Measurements from ENCODE around the gene MAP2. TPM values are rescaled to one million over a fixed set of nuclear protein-coding genes. Genes with fewer than 3 reads are reported as not detected.

MAP2 gene
- total RNA-seq, 4 donors from 2014 or later: 2.0 to 6.4 (median 2.7) TPM

GRCh38 chr2:209763106-209763505, 339.3 kb downstream of the MAP2 start:
- H3K4me3 ChIP-seq: no peak overlapping the region
- TF ChIP-seq EP300 (IDR thresholded peaks at IDR 0.05; ENCODE audit: low read depth) (no peak), POLR2AphosphoS5 (IDR thresholded peaks at IDR 0.05) (no peak), CTCF (IDR thresholded peaks at IDR 0.05) (no peak), POLR2A (IDR thresholded peaks at IDR 0.05) (no peak)
- no peaks in the 10 kb centered on the region for H3K4me1 ChIP-seq
- H3K36me3 ChIP-seq: no peaks in the 10 kb centered on the region
- peaks cover under 1% of the 10 kb centered on the region for H3K27me3 ChIP-seq
- in situ Hi-C loops (cut with MboI; ENCODE audit: low pct_ligation_motif_present in 1 of 4, low pct_unique_long_range_greater_than_20kb in 1 of 4, low sequenced_read_pairs in 3 of 4): no loop called here
- no peaks in the 10 kb centered on the region for H3K9me3 ChIP-seq
- H3K27ac ChIP-seq: no peak overlapping the region
- 59 to 64% methylated on average over 2 to 3 of the region's 3 CpGs for WGBS, 2 donors (ENCODE audit: low coverage in 1 of 2)
- intact Hi-C loops (cut with DNase I; ENCODE audit: low total_unique reads): no loop called here
- no peak for DNase-seq

DNA sequence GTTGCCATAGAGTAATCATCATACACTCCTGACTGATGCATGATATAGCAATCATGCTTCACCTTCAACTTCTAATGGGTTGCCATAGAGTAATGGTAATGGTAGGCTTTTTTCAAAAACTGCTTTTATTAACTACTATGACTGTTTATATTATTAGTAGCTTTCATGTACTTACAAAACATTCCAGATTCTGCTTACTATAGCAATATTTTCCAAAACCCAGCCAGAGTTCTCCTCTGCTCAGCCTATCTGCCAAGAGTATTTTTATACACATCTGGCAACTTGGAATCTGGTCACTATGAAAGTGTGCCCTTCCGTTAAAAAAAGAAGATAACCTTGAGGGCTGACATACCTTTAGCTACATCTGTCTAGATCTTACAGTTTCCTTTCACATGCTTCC, 342.8 kb downstream of the MAP2 start:
- in situ Hi-C loops (cut with MboI; ENCODE audit: low pct_ligation_motif_present in 1 of 4, low pct_unique_long_range_greater_than_20kb in 1 of 4, low sequenced_read_pairs in 3 of 4): no loop called here
- intact Hi-C loops (cut with DNase I; ENCODE audit: low total_unique reads): no loop called here
- peaks cover 35% of the 10 kb centered on the region for H3K27me3 ChIP-seq
- H3K27ac ChIP-seq: no peak overlapping the region
- H3K4me1 ChIP-seq: peaks cover 0 to 2% (median 0%) of the 10 kb centered on the region in 4 donors
- H3K36me3 ChIP-seq: no peaks in the 10 kb centered on the region
- TF ChIP-seq POLR2AphosphoS5 (IDR thresholded peaks at IDR 0.05) (no peak), EP300 (IDR thresholded peaks at IDR 0.05; ENCODE audit: low read depth) (no peak), CTCF (IDR thresholded peaks at IDR 0.05) (no peak)
- WGBS, 2 donors (ENCODE audit: low coverage in 1 of 2): 83 to 86% methylated on average over 1 of the region's 1 CpG
- no peaks in the 10 kb centered on the region for H3K9me3 ChIP-seq
- DNase-seq: no peak
- no peak overlapping the region for H3K4me3 ChIP-seq

DNA sequence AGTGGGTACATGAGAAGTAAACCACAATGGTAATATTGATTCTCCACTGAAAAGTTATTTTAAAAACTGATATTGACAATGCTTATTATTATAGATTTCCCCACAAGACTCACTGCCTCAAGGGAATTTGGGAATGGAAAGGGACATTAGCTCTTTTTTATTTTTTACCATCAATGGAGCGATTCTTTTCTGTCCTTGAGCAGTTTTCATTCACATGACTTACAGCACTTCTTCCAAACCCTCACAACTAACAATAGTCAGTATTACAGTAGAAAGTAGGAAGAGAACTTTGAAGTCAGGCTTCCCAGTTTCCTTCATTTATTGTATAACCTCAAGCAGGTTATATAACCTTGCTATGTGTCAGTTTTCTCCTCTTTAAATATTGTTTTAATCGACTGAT, 343.5 kb downstream of the MAP2 start:
- peaks cover 0 to 5% (median 0%) of the 10 kb centered on the region in 4 donors for H3K4me1 ChIP-seq
- TF ChIP-seq POLR2AphosphoS5 (IDR thresholded peaks at IDR 0.05): no peak
- 63 to 69% methylated on average over 2 of the region's 2 CpGs for WGBS, 2 donors (ENCODE audit: low coverage in 1 of 2)
- in situ Hi-C loops (cut with MboI; ENCODE audit: low pct_ligation_motif_present in 1 of 4, low pct_unique_long_range_greater_than_20kb in 1 of 4, low sequenced_read_pairs in 3 of 4) (no loop called here), intact Hi-C loops (cut with DNase I; ENCODE audit: low total_unique reads) (no loop called here)
- no peaks in the 10 kb centered on the region for H3K36me3 ChIP-seq
- no peak for DNase-seq
- no peak overlapping the region for H3K4me3 ChIP-seq
- H3K27ac ChIP-seq: no peak overlapping the region
- no peaks in the 10 kb centered on the region for H3K9me3 ChIP-seq
- peaks cover 42% of the 10 kb centered on the region for H3K27me3 ChIP-seq

GRCh38 chr2:209768557-209768956, 344.7 kb downstream of the MAP2 start:
- intact Hi-C loops (cut with DNase I; ENCODE audit: low total_unique reads) (no loop called here), in situ Hi-C loops (cut with MboI; ENCODE audit: low pct_ligation_motif_present in 1 of 4, low pct_unique_long_range_greater_than_20kb in 1 of 4, low sequenced_read_pairs in 3 of 4) (no loop called here)
- peaks cover 55% of the 10 kb centered on the region for H3K27me3 ChIP-seq

More at GRCh38 chr2:209768557-209768956, 344.7 kb downstream of the MAP2 start:
- no peak for DNase-seq
- Histone ChIP-seq H3K4me1 (peaks cover 0 to 5% (median 0%) of the 10 kb centered on the region in 4 donors), H3K27ac (no peak overlapping the region), H3K9me3 (no peaks in the 10 kb centered on the region), H3K36me3 (no peaks in the 10 kb centered on the region), H3K4me3 (no peak overlapping the region)
- TF ChIP-seq EP300 (IDR thresholded peaks at IDR 0.05; ENCODE audit: low read depth): no peak
- TF ChIP-seq POLR2AphosphoS5 (IDR thresholded peaks at IDR 0.05): no peak
- no peak for TF ChIP-seq CTCF (IDR thresholded peaks at IDR 0.05)
- TF ChIP-seq POLR2A (IDR thresholded peaks at IDR 0.05): no peak

Measured in transverse colon (tissue), 4 donors.